Glutamatergic neuron (in vitro differentiated cells): ENCODE data around the gene NFKBIE. TPM values are rescaled to one million over a fixed set of nuclear protein-coding genes. Genes with fewer than 3 reads are reported as not detected.

Experiments used
- DNase-seq: peaks from one replicate; pipeline ENCODE4 v3.0.0; 2022
- H3K27ac Mint-ChIP-seq: one replicate; pipeline ENCODE4 v1.8.0; 2020; ENCODE audit warnings: mild to moderate bottlenecking, mixed read lengths, inconsistent platforms; ENCODE audit not compliant: unreplicated experiment
- H3K27me3 Mint-ChIP-seq: one replicate; pipeline ENCODE4 v1.8.0; 2020; ENCODE audit warnings: mild to moderate bottlenecking, moderate library complexity, mixed read lengths, inconsistent platforms; ENCODE audit not compliant: unreplicated experiment
- H3K36me3 Mint-ChIP-seq: one replicate; pipeline ENCODE4 v1.8.0; 2020; ENCODE audit warnings: mild to moderate bottlenecking, mixed read lengths, inconsistent platforms; ENCODE audit not compliant: unreplicated experiment
- H3K4me1 Mint-ChIP-seq: one replicate; pipeline ENCODE4 v1.8.0; 2020; ENCODE audit warnings: mild to moderate bottlenecking, low read depth, mixed read lengths, inconsistent platforms; ENCODE audit not compliant: unreplicated experiment
- H3K4me3 Mint-ChIP-seq: one replicate; pipeline ENCODE4 v1.8.0; 2020; ENCODE audit warnings: mild to moderate bottlenecking, mixed read lengths, inconsistent platforms; ENCODE audit not compliant: unreplicated experiment
- H3K9me3 Mint-ChIP-seq: one replicate; pipeline ENCODE4 v1.8.0; 2020; ENCODE audit warnings: mild to moderate bottlenecking, moderate library complexity, mixed read lengths, inconsistent platforms; ENCODE audit not compliant: unreplicated experiment
- CTCF ChIP-seq: fragments of 200-600 bp; sonication (generic); IDR thresholded peaks from one replicate; pipeline ENCODE4 v1.5.0; 2021; ENCODE audit not compliant: partially characterized antibody, unreplicated experiment
- total RNA-seq: library from RNA; stranded (reverse); fragmentation: NEBNext Ultra II Directional; extraction: Animal tissue kit (Norgen Biotek cat#: 25700); gene quantifications from one replicate; pipeline ENCODE4 v1.2.1, GENCODE V29; 2021; ENCODE audit not compliant: unreplicated experiment

The NFKBIE gene
- total RNA-seq, 1 donor from 2014 or later = 15.3 TPM

- peak overlapping the region; percentile 52 for H3K4me3 Mint-ChIP-seq
- peaks cover 32% of the 10 kb centered on the region for H3K27me3 Mint-ChIP-seq
These were observed 11.6 kb upstream of the NFKBIE start for GRCh38 chr6:44276667-44277640.

GRCh38 chr6:44275749-44276648, 10.6 kb upstream of the NFKBIE start:
- Mint-ChIP-seq H3K27me3 (peaks cover 36% of the 10 kb centered on the region), H3K4me3 (no peak overlapping the region), H3K36me3 (no peaks in the 10 kb centered on the region), H3K9me3 (peaks cover 24% of the 10 kb centered on the region), H3K4me1 (peaks cover 41% of the 10 kb centered on the region), H3K27ac (no peak overlapping the region)
- TF ChIP-seq CTCF = no peak
- DNase-seq = no peak

More at GRCh38 chr6:44276667-44277640, 11.6 kb upstream of the NFKBIE start:
- no peaks in the 10 kb centered on the region for H3K36me3 Mint-ChIP-seq
- DNase-seq = no peak
- TF ChIP-seq CTCF = no peak
- peaks cover 21% of the 10 kb centered on the region for H3K9me3 Mint-ChIP-seq
- H3K27ac Mint-ChIP-seq = peak overlapping the region; percentile 66
- H3K4me1 Mint-ChIP-seq = peaks cover 37% of the 10 kb centered on the region

DNA sequence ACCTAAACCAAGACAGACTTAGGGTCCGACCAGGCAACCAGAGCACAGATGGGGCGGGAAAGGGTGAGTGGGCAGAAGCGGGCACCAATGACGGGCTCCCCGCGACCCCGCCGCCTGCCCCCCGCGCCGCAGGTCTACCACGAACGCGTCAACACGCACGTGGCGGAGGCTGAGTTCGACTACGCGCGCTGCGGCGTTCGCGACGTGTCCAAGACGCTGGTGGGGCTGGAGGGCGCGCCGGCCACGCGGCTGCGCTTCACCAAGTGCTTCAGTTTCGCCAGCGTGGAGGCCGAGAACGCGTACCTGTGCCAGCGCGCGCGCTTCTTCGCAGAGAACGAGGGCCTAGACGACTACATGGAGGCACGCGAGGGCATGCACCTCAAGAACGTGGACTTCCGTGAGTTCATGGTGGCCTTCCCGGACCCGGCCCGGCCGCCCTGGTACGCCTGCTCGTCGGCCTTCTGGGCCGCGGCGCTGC, 10.0 kb upstream of the NFKBIE start:
- DNase-seq = no peak
- no peak overlapping the region for H3K4me3 Mint-ChIP-seq
- H3K27me3 Mint-ChIP-seq = peaks cover 36% of the 10 kb centered on the region
- no peaks in the 10 kb centered on the region for H3K36me3 Mint-ChIP-seq
- peaks cover 41% of the 10 kb centered on the region for H3K4me1 Mint-ChIP-seq
- peak overlapping the region; percentile 94 for H3K27ac Mint-ChIP-seq
- H3K9me3 Mint-ChIP-seq = peaks cover 23% of the 10 kb centered on the region
- TF ChIP-seq CTCF = no peak

DNA sequence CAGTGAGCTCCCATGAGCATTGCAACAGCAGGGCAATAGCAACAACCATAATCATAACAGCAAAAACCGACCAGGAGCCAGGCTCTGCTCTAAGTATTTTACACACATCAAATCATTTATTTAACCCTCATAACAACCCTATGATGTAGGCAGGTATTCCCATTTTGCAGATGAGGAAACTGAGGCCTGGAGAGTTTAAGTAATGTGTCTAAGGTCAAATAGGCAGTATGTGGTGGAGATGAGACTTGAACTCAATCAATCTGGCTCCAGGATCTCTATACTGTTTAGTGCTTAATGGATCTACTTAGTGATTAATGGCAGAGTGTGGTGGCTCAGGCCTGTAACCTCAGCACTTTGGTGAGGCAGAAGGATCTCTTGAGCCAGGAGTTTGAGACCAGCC, 8.3 kb upstream of the NFKBIE start:
- H3K27me3 Mint-ChIP-seq = peaks cover 28% of the 10 kb centered on the region
- H3K4me1 Mint-ChIP-seq = peaks cover 49% of the 10 kb centered on the region
- DNase-seq = no peak
- H3K4me3 Mint-ChIP-seq = peak overlapping the region; percentile 30
- no peak for TF ChIP-seq CTCF
- peak overlapping the region; percentile 84 for H3K27ac Mint-ChIP-seq
- H3K36me3 Mint-ChIP-seq = no peaks in the 10 kb centered on the region
- H3K9me3 Mint-ChIP-seq = peaks cover 27% of the 10 kb centered on the region
